ENCODE results near the gene ERFE.
"Not testable (repeated sequence)": the region's sequence is repeated elsewhere in the genome, so short reads cannot be mapped to it uniquely, and the experiment has no call there.

ERFE gene

GRCh38 chr2:238170386-238171071, 11.8 kb downstream of the ERFE start:
- no peak for DNase-seq

DNA sequence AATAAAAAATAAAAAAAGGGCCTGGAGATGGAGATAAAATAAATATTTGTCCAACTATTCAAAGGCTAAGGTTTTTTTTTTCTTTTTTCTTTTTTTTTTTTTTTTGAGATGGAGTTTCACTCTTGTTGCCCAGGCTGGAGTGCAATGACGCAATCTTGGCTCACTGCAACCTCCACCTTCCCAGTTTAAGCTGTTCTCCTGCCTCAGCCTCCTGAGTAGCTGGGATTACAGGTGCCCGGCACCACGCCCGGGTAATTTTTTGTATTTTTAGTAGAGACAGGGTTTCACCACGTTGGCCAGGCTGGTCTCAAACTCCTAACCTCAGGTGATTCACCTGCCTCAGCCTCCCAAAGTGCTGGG, 12.3 kb downstream of the ERFE start:
- not testable (repeated sequence) for DNase-seq

DNA sequence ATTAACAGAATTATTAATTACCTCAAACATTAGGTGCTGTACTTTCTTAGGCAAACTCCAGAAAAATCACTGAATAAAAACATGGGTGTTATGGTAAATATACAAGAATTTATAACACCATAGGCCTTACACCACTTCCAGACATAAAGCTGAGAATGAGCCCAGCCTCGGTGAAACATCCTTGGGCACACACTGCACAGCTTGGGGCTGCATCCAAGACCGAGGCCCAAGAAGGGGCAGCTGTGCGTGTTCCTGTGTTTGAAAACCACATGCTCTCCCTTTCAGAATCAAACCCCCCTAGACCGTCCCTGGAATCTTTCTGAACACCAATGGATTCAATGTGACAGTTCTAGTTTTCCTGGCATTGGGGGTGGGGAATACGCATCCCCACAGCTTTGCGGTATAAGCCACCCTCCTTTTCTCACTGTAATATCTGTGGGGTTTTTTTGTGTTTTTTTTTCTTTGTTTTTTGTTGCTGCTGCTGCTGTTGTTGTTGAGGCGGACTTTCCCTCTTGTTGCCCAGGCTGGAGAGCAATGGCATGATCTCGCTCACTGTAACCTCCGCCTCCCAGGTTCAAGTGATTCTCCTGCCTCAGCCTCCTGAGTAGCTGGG, 12.9 kb downstream of the ERFE start:
- no peak for DNase-seq

DNA sequence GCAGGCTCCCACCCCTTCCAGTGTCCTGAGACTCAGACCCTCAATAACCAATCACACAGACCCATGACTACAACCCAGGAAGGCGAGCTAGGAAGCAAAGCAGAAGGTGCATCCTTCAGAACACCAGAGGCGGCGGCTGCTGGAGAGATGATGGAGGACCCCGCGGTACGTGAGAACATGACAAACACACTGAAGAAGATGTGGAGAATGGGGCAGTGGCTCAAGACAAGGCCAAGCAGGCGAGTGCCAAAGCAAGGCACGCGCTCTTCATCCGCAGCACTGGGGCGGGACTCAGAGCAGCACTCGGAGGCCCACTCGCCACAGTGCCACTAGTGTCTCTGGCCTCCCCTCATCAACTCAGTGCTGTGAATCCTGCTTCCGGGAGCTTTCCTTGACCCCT, 13.7 kb downstream of the ERFE start:
- DNase-seq = no peak

DNA sequence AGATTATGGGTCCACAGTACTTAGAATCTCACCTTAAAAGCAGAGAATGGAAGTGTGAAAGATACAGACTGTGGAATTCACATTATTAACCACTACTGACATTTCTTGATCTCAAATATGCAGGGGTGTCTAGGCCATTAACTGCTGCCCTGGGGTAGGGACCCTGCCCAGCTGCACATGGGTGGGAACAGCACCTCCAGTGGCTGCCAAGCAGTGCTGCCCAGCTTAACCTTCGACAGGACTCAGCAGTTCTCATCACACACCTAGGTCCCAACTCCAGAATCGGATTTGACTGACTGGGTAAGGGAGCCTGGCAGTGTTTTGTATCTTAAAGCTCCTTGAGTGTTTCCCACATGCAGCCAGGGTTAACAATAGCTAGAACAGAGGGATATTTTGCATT, 14.9 kb downstream of the ERFE start:
- DNase-seq = no peak

DNA sequence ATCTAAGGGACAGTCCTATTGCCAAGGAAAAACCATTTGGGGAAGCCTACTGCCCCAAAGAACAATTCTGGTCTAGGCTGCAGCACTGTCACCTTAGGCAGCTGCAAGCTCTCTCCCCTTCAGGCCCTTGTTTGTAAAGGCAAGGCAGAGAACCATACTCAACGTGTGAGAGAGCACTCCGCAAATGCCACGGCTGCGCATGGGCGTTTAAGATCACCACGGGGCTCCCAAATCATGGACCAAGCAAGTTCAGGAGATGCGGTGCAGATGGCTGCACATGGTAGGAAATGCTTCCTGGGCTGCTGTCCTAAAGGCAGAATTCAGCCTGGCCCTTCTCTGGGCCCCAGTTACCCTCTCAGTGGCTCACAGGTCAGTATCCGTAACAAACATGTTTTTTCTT, 15.5 kb downstream of the ERFE start:
- DNase-seq = no peak

DNA sequence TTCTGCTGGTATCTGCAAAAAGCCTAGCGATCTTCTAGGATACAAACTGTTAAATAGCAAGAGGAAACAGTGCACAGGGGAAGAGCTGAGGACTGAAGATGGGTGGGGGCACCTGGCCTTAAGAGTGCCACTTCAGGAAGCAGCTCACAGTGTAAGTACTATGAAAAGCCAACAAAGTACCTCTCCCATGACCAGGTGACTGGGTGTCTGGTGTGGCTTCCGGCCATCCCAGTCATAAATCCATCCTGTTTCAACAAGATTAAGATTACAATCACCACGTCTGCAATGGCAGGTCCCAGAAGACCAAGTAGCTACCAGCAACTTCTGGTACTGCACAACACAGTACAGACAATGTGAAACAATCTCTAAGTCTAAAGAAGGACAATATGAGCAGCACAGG, 15.9 kb downstream of the ERFE start:
- DNase-seq = no peak

GRCh38 chr2:238176613-238177012, 17.8 kb downstream of the ERFE start:
- DNase-seq = no peak

GRCh38 chr2:238180554-238180953, 21.8 kb downstream of the ERFE start:
- no peak for DNase-seq

- DNase-seq = no peak
Measured at GRCh38 chr2:238182362-238182761, 23.6 kb downstream of the ERFE start.

GRCh38 chr2:238183821-238184220, 25.1 kb downstream of the ERFE start:
- DNase-seq = no peak

- DNase-seq = no peak
Measured at GRCh38 chr2:238187618-238188548, 29.1 kb downstream of the ERFE start.

- no peak for DNase-seq
Measured at GRCh38 chr2:238190445-238190844, 31.7 kb downstream of the ERFE start.

DNA sequence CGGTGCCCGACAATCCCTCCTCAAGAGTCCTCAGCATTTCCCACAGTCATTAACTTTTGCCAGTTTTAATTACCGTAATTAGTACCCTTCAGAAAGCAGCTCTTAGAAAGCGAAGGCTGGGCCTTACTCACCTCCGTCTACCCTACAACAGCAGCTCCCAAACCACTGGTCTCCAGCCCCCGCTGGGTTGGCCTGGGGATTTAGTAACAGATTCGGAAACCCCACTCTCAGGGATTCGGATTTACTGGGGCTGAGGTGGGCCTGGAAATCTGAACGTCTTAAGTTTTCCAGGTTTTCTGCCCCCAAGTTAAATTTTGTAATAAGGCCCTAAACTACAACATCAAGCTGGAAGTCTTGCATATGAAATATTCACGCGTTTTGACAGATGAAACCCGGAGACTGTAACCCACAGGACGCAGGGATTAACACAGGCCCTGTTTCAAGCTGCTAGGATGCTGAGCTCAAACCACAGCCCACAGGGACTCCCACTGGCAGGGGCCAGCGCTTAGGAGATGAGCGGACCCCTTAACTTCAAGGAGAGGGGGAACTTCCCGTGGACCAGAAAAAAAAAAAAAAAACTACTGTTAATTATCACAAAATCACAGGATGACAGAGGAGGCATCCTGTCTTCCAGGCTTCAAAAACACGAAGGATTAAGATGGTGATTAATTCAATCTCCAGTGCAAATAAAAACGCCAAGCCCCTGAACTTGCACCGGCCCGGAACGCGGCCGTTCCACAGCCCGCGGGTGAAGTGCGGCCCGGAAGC, 43.7 kb downstream of the ERFE start:
- DNase-seq = peak; percentile 22

GRCh38 chr2:238203094-238203972, 44.6 kb downstream of the ERFE start, which contains the start of gene ILKAP:
Gene ILKAP, minus strand, starts transcription at chr2:238203695. Its CDS starts 142 bp downstream, at chr2:238203553.
- DNase-seq = peak; percentile 93

- DNase-seq = no peak
Measured at GRCh38 chr2:238203973-238204683, 45.4 kb downstream of the ERFE start.

DNA sequence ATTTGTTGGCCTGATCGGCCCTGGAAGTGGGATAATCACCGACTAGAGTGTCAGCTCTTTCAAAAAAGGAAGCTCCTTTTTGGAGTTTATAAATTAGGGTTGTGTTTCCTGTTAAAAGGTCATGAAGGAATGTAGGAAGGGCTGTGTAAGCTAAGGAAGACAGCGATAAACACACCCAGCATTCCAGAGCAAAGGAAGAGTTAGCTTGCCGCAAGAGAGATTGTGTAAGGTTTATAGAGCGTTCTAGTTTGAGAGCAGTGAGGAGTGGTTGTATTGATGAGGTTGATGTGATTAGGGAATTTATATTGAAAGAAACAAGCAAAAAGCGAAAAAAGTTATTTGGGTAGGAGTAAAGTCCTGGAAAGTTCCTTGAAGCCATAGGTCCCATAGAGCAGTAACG, 48.2 kb downstream of the ERFE start:
- no peak for DNase-seq

GRCh38 chr2:238216651-238217184, 57.9 kb downstream of the ERFE start:
- no peak for DNase-seq
